ENCODE data around the gene YIPF6.
"Not testable (repeated sequence)": the region's sequence is repeated elsewhere in the genome, so short reads cannot be mapped to it uniquely, and the experiment has no call there.

- TF ChIP-seq, protein P1, sequence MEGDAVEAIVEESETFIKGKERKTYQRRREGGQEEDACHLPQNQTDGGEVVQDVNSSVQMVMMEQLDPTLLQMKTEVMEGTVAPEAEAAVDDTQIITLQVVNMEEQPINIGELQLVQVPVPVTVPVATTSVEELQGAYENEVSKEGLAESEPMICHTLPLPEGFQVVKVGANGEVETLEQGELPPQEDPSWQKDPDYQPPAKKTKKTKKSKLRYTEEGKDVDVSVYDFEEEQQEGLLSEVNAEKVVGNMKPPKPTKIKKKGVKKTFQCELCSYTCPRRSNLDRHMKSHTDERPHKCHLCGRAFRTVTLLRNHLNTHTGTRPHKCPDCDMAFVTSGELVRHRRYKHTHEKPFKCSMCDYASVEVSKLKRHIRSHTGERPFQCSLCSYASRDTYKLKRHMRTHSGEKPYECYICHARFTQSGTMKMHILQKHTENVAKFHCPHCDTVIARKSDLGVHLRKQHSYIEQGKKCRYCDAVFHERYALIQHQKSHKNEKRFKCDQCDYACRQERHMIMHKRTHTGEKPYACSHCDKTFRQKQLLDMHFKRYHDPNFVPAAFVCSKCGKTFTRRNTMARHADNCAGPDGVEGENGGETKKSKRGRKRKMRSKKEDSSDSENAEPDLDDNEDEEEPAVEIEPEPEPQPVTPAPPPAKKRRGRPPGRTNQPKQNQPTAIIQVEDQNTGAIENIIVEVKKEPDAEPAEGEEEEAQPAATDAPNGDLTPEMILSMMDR (IDR thresholded peaks at IDR 0.05): not testable (repeated sequence)
- TF ChIP-seq EZH2 (IDR thresholded peaks at IDR 0.05; ENCODE audit: borderline replicate concordance, insufficient read depth, low read depth, low read length, poor library complexity, severe bottlenecking): not testable (repeated sequence)
Measured at GRCh38 chrX:68486198-68486597, 12.7 kb upstream of the YIPF6 start.

Measured in B cell (primary cell).